HG03520 (cell line): ENCODE measurements around the gene TRPM5.

Source experiments
- ATAC-seq: cut with Tn5 transposase; IDR thresholded peaks from one replicate; pipeline ENCODE4 v1.9.1; 2021; ENCODE audit warnings: mild to moderate bottlenecking, moderate library complexity; ENCODE audit not compliant: unreplicated experiment

Gene TRPM5

GRCh38 chr11:2441171-2441570, 3.1 kb downstream of the TRPM5 start:
- ATAC-seq, result no peak

- ATAC-seq, result no peak
Observed at GRCh38 chr11:2440646-2441045, 3.7 kb downstream of the TRPM5 start.

- ATAC-seq, result no peak
Observed at GRCh38 chr11:2439820-2440219, 4.5 kb downstream of the TRPM5 start.

GRCh38 chr11:2437516-2437915, 6.8 kb downstream of the TRPM5 start:
- ATAC-seq, result no peak

GRCh38 chr11:2436521-2437031, 7.7 kb downstream of the TRPM5 start:
- ATAC-seq, result no peak

- ATAC-seq, result no peak
Observed at GRCh38 chr11:2436013-2436520, 8.2 kb downstream of the TRPM5 start.

GRCh38 chr11:2435288-2436012, 8.9 kb downstream of the TRPM5 start:
- no peak for ATAC-seq

- ATAC-seq, result no peak
Observed at GRCh38 chr11:2434506-2435255, 9.6 kb downstream of the TRPM5 start.

GRCh38 chr11:2434008-2434407, 10.3 kb downstream of the TRPM5 start:
- ATAC-seq, result no peak

GRCh38 chr11:2433106-2433925, 11.0 kb downstream of the TRPM5 start:
- no peak for ATAC-seq

GRCh38 chr11:2432628-2433071, 11.7 kb downstream of the TRPM5 start:
- ATAC-seq, result no peak

GRCh38 chr11:2432171-2432621, 12.1 kb downstream of the TRPM5 start:
- no peak for ATAC-seq

- no peak for ATAC-seq
Observed at GRCh38 chr11:2431395-2431794, 12.9 kb downstream of the TRPM5 start.

GRCh38 chr11:2428322-2428795, 16.0 kb downstream of the TRPM5 start:
- no peak for ATAC-seq

GRCh38 chr11:2427721-2428321, 16.5 kb downstream of the TRPM5 start:
- ATAC-seq, result no peak

- ATAC-seq, result no peak
Observed at GRCh38 chr11:2426826-2427521, 17.3 kb downstream of the TRPM5 start.

- ATAC-seq, result no peak
Observed at GRCh38 chr11:2426221-2426620, 18.1 kb downstream of the TRPM5 start.

GRCh38 chr11:2425506-2425905, 18.8 kb downstream of the TRPM5 start:
- ATAC-seq, result no peak

GRCh38 chr11:2424811-2425495, 19.4 kb downstream of the TRPM5 start:
- ATAC-seq, result no peak
